ENCODE data around the gene CELF6. TPM values are rescaled to one million over a fixed set of nuclear protein-coding genes. Genes with fewer than 3 reads are reported as not detected.

The CELF6 gene
- total RNA-seq, 1 donor from 2014 or later, result 2.2 TPM

DNA sequence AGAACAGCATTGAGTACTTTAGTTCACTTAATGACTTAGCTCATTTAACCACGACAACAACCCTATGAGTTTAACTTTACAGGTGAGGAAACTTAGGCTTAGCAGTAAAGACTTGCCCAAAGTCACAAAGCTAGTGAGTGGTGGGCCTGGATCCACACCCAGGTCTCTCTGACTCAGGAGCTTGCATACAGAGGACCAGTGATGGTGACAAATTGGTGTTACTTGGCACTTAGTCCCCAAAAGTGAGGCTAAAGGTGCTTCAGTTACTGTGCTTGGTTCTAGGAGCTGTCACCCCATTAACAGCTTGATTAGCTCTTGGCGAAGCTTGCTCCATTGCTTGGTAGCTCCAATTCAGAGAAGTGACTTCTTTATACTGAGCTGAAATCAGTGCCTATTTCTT is 6.1 kb downstream of the CELF6 start:
- no peaks in the 10 kb centered on the region for H3K27me3 Mint-ChIP-seq
- no peak overlapping the region for H3K27ac Mint-ChIP-seq
- intact Hi-C loops (cut with micrococcal nuclease), result loop anchor here (2.0 to 10.0 kb wide), 2 partner anchors 161 to 771 kb away; partner anchors contain the start of gene ARIH1
- no peak for DNase-seq
- ChIA-PET CTCF (interaction anchor here (0.6 to 2.5 kb wide), 7 partner anchors 17 to 357 kb away, joined by 3 to 20 read pairs (median 4); no protein-coding TSS in a partner anchor), POLR2A (no interaction called here)
- no peaks in the 10 kb centered on the region for H3K9me3 Mint-ChIP-seq
- TF ChIP-seq, protein P1, sequence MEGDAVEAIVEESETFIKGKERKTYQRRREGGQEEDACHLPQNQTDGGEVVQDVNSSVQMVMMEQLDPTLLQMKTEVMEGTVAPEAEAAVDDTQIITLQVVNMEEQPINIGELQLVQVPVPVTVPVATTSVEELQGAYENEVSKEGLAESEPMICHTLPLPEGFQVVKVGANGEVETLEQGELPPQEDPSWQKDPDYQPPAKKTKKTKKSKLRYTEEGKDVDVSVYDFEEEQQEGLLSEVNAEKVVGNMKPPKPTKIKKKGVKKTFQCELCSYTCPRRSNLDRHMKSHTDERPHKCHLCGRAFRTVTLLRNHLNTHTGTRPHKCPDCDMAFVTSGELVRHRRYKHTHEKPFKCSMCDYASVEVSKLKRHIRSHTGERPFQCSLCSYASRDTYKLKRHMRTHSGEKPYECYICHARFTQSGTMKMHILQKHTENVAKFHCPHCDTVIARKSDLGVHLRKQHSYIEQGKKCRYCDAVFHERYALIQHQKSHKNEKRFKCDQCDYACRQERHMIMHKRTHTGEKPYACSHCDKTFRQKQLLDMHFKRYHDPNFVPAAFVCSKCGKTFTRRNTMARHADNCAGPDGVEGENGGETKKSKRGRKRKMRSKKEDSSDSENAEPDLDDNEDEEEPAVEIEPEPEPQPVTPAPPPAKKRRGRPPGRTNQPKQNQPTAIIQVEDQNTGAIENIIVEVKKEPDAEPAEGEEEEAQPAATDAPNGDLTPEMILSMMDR (IDR thresholded peaks at IDR 0.05), result no peak
- no peak overlapping the region for H3K4me3 Mint-ChIP-seq
- no peaks in the 10 kb centered on the region for H3K36me3 Mint-ChIP-seq (ENCODE audit: low read depth)
- H3K4me1 Mint-ChIP-seq, result peaks cover 5% of the 10 kb centered on the region
- ATAC-seq (ENCODE audit: low read depth), result no peak

GRCh38 chr15:72313448-72313840 is 6.5 kb downstream of the CELF6 start:
- no peak overlapping the region for H3K4me3 Mint-ChIP-seq
- no peak for ATAC-seq (ENCODE audit: low read depth)
- H3K27me3 Mint-ChIP-seq, result no peaks in the 10 kb centered on the region
- intact Hi-C loops (cut with micrococcal nuclease), result loop anchor here (2.0 to 10.0 kb wide), 2 partner anchors 161 to 771 kb away; partner anchors contain the start of gene ARIH1
- ChIA-PET CTCF (interaction anchor here (0.6 to 2.5 kb wide), 9 partner anchors 18 to 1385 kb away, joined by 3 to 20 read pairs (median 4); no protein-coding TSS in a partner anchor), POLR2A (interaction anchor here (0.5 to 1.4 kb wide), 2 partner anchors 11 to 160 kb away, joined by 3 to 4 read pairs; no protein-coding TSS in a partner anchor)
- no peaks in the 10 kb centered on the region for H3K36me3 Mint-ChIP-seq (ENCODE audit: low read depth)
- DNase-seq, result no peak
- H3K27ac Mint-ChIP-seq, result no peak overlapping the region
- TF ChIP-seq, protein P1 (IDR thresholded peaks at IDR 0.05), result no peak
- H3K4me1 Mint-ChIP-seq, result peaks cover 1% of the 10 kb centered on the region
- H3K9me3 Mint-ChIP-seq, result no peaks in the 10 kb centered on the region

DNA sequence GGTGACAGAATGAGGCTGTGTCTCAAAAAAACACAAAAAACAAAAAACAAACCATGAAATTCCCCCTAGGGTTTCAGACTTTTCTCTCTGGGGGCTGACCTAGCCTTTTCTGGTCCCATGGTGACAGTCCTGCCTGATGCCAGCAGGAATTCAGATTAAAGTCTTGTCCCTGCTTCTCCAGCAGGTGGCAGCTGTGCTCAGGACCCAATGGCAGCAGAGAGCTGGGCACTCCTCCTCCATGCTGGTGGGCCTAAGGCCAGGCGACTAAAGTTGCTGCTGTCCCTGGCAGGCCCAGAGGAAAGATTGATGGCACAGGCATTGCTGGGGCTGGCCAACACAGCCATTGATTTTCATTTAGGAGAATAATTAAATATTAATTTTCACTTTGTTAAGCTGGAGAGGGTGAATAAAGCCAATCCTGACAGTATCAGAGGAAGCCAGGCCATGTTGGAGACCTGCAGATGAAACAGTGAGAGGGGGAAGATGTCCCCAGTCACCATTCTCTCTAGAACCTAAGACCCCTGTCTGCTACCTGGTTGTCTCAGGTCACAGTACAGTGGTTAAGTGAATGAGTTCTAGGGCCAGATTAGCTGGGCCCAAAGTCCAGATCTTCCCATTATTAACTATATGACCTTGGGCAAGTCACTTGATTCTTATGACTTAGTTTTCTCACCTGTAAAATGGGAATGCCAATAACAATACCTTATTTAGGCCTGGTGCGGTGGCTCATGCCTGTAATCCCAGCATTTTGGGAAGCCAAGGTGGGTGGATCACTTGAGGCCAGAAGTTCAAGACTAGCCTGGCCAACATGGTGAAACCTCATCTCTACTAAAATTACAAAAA is 7.1 kb downstream of the CELF6 start:
- peak; percentile 96 for ATAC-seq (ENCODE audit: low read depth)
- ChIA-PET POLR2A (interaction anchor here (0.5 to 1.4 kb wide), 3 partner anchors 11 to 161 kb away, joined by 3 to 5 read pairs (median 4); partner anchors contain the start of gene HEXA), CTCF (interaction anchor here (1.0 to 2.5 kb wide), 12 partner anchors 10 to 1386 kb away, joined by 3 to 20 read pairs (median 4); no protein-coding TSS in a partner anchor)
- no peaks in the 10 kb centered on the region for H3K36me3 Mint-ChIP-seq (ENCODE audit: low read depth)
- intact Hi-C loops (cut with micrococcal nuclease), result loop anchor here (1.0 to 10.0 kb wide), 4 partner anchors 114 to 772 kb away; partner anchors contain the start of gene ARIH1
- no peak overlapping the region for H3K4me3 Mint-ChIP-seq
- TF ChIP-seq, protein P1 (IDR thresholded peaks at IDR 0.05), result no peak
- H3K9me3 Mint-ChIP-seq, result no peaks in the 10 kb centered on the region
- H3K27ac Mint-ChIP-seq, result no peak overlapping the region
- peak; percentile 24 for DNase-seq
- H3K27me3 Mint-ChIP-seq, result no peaks in the 10 kb centered on the region
- no peaks in the 10 kb centered on the region for H3K4me1 Mint-ChIP-seq

- H3K4me3 Mint-ChIP-seq, result no peak overlapping the region
- peaks cover 3% of the 10 kb centered on the region for H3K4me1 Mint-ChIP-seq
- no peaks in the 10 kb centered on the region for H3K27me3 Mint-ChIP-seq
- no peak for DNase-seq
- intact Hi-C loops (cut with micrococcal nuclease), result no loop called here
- no peaks in the 10 kb centered on the region for H3K9me3 Mint-ChIP-seq
- no peaks in the 10 kb centered on the region for H3K36me3 Mint-ChIP-seq (ENCODE audit: low read depth)
- ChIA-PET POLR2A (no interaction called here), CTCF (no interaction called here)
- no peak overlapping the region for H3K27ac Mint-ChIP-seq
- TF ChIP-seq, protein P1 (IDR thresholded peaks at IDR 0.05), result no peak
- no peak for ATAC-seq (ENCODE audit: low read depth)
Observed at GRCh38 chr15:72307026-72307425, 12.9 kb downstream of the CELF6 start.

GRCh38 chr15:72306211-72306785 is 13.7 kb downstream of the CELF6 start:
- H3K4me3 Mint-ChIP-seq, result no peak overlapping the region
- DNase-seq, result no peak
- no peaks in the 10 kb centered on the region for H3K9me3 Mint-ChIP-seq
- H3K27ac Mint-ChIP-seq, result no peak overlapping the region
- CTCF ChIA-PET, result no interaction called here
- peak; percentile 54 for ATAC-seq (ENCODE audit: low read depth)
- POLR2A ChIA-PET, result no interaction called here
- no peaks in the 10 kb centered on the region for H3K36me3 Mint-ChIP-seq (ENCODE audit: low read depth)
- H3K27me3 Mint-ChIP-seq, result no peaks in the 10 kb centered on the region
- TF ChIP-seq, protein P1 (IDR thresholded peaks at IDR 0.05), result no peak
- intact Hi-C loops (cut with micrococcal nuclease), result no loop called here
- peaks cover 3% of the 10 kb centered on the region for H3K4me1 Mint-ChIP-seq

Data from activated B cell treated with CpG ODN at 0.5 μM for 24 hours (primary cell).